Effector memory CD4-positive, alpha-beta T cell (primary cell): ENCODE results near the gene PRH1.

Experiments used
- DNase-seq, 3 donors: peaks; one replicate each; pipeline ENCODE4 v3.0.0-alpha.2; 2020
- H3K27ac ChIP-seq: 2 replicates; pipeline ENCODE4 v1.7.0; 2013; ENCODE audit warnings: mild to moderate bottlenecking, low read length, moderate library complexity; ENCODE audit not compliant: insufficient read depth, poor library complexity, severe bottlenecking
- H3K27me3 ChIP-seq: replicated peaks from 2 replicates; pipeline ENCODE4 v1.7.0; 2013; ENCODE audit warnings: mild to moderate bottlenecking, low read length; ENCODE audit not compliant: insufficient read depth, control insufficient read depth, poor library complexity, severe bottlenecking
- H3K36me3 ChIP-seq: 2 replicates; pipeline ENCODE4 v1.7.0; 2013; ENCODE audit warnings: mild to moderate bottlenecking, low read length, moderate library complexity; ENCODE audit not compliant: control insufficient read depth, insufficient read depth
- H3K4me1 ChIP-seq: 2 replicates; pipeline ENCODE4 v1.7.0; 2013; ENCODE audit warnings: low read length, mild to moderate bottlenecking; ENCODE audit not compliant: control insufficient read depth, insufficient read depth, poor library complexity, severe bottlenecking
- H3K4me3 ChIP-seq: 2 replicates; pipeline ENCODE4 v1.7.0; 2013; ENCODE audit warnings: low read length, low read depth, mild to moderate bottlenecking; ENCODE audit not compliant: insufficient read depth, poor library complexity, severe bottlenecking
- H3K9me3 ChIP-seq: 2 replicates; pipeline ENCODE4 v1.7.0; 2013; ENCODE audit warnings: mild to moderate bottlenecking, low read length, moderate library complexity; ENCODE audit not compliant: control insufficient read depth

PRH1 gene

DNA sequence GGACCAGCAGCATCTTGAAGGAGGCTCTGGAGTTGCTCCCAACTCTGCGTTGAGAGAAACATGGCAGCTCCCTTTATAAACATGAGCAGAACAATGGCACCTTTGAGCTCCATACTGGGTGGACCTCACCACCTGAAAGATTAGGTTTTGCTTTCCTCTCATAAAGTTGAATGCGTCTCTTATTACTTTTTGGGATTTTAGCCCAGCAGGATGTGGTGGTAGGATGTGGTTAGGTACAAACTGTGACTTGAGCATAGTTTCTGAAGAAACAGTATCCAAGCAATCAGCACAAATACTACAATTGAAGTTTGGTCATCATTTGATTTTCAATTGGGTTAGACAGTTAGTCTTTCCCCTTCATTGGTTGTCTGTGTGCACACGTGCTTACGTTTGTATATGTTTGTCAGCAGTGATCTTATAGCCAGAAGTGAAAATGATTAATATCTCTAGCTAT lies 34.6 kb downstream of the PRH1 start, which contains the start of gene PRR4:
PRR4 (minus strand) TSS at position 51 of the 454 bp plus-strand sequence; CDS start at position 13, 38 bp downstream.
- DNase-seq: no peak

DNA sequence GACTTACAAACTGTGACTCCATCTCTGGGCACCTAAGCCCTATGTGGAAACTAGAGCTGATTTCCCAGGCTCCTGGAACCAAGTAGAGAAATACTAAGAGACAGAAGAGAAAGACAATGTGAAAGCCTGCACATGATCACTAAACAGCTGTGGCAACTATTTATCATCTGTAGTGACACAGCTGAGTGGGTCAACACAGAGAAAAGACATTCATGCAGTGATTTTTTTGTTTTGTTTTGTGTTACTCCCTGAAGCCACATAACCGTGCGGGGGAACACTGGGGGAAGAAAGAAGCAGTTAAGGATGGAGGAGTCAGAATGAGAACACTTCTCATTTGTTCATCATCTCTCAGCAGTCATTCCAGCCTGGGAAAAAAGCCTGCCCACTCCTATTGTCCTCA lies 36.3 kb downstream of the PRH1 start:
- no peak overlapping the region for H3K27ac ChIP-seq
- H3K9me3 ChIP-seq: no peaks in the 10 kb centered on the region
- no peaks in the 10 kb centered on the region for H3K27me3 ChIP-seq
- no peaks in the 10 kb centered on the region for H3K36me3 ChIP-seq
- no peak overlapping the region for H3K4me3 ChIP-seq
- no peak for DNase-seq
- H3K4me1 ChIP-seq: peaks cover 3% of the 10 kb centered on the region

More for the DNA sequence above, 34.6 kb downstream of the PRH1 start, which contains the start of gene PRR4:
- no peaks in the 10 kb centered on the region for H3K9me3 ChIP-seq
- no peak within 1 kb of the TSS for H3K4me3 ChIP-seq
- no peak within 1 kb of the TSS for H3K27ac ChIP-seq
- no peaks in the 10 kb centered on the region for H3K27me3 ChIP-seq
- H3K4me1 ChIP-seq: peaks cover 3% of the 10 kb centered on the region
- no peaks in the 10 kb centered on the region for H3K36me3 ChIP-seq

DNA sequence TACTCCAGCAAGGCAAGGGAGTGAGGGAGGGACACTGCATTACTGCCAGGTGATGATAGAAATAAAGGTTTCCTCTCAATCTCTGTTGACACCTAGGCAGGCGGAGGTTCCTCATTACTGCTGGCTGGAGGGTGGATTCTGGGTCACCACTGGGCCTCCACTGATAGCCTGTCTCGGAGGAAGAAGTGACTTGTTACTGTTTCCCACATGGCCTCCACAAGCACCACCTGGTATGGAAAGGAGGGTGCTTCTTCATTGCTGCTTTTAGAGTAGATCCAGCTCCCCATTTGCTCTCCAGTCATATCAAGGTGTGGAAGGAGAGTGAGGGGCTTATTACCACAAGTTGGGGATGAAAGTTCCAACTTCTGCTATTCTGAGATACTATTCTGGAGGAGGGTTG lies 41.2 kb downstream of the PRH1 start:
- no peak for DNase-seq
- Histone ChIP-seq H3K4me1 (no peaks in the 10 kb centered on the region), H3K36me3 (no peaks in the 10 kb centered on the region), H3K27me3 (no peaks in the 10 kb centered on the region), H3K27ac (no peak overlapping the region), H3K4me3 (no peak overlapping the region), H3K9me3 (no peaks in the 10 kb centered on the region)

DNA sequence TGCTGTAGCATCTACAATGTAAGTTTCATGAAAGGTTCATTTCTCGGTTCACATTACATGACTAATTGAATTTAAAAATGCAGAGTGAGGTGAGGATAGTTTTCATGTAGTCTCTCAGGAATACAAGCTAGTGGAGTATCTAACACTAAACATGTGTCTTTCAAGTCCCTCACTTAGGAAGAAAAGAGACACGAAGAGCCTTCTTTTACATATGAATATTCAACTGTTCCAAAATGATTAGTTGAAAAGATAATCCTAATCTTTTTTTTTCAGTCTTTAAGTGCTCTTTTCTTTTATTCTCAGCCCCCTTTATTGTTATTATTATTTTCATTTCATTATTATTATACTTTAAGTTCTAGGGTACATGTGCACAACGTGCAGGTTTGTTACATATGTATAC lies 45.6 kb downstream of the PRH1 start:
- Histone ChIP-seq H3K4me1 (no peaks in the 10 kb centered on the region), H3K27me3 (no peaks in the 10 kb centered on the region), H3K4me3 (no peak overlapping the region), H3K36me3 (no peaks in the 10 kb centered on the region), H3K27ac (no peak overlapping the region), H3K9me3 (no peaks in the 10 kb centered on the region)
- DNase-seq: no peak
